Panc1 (cell line): ENCODE data around the gene PPARG. TPM values are rescaled to one million over a fixed set of nuclear protein-coding genes. Genes with fewer than 3 reads are reported as not detected.
A peak's percentile ranks its signal among the peaks of the same experiment; 100 is the strongest.

Experiments used
- ATAC-seq: fragments of 200-7000 bp; cut with Tn5 transposase; 2 replicates; pipeline ENCODE4 v1.9.1; 2020; ENCODE audit warnings: mild to moderate bottlenecking, moderate library complexity
- BruUV-seq: library from RNA; stranded (reverse); fragments of 400-500 nt; replicated peaks from 2 replicates; lab custom pipeline; 2021; lab: Mats Ljungman, UMichigan
- CTCF ChIA-PET: fragments of 300-600 bp; sonication (Branson Sonifier 250); formaldehyde crosslinking; loops from one replicate; lab custom pipeline; 2022; ENCODE audit warnings: antibody characterized with exemption; lab: Charles Lee
- POLR2A ChIA-PET: fragments of 300-600 bp; sonication (Branson Sonifier 250); formaldehyde crosslinking; loops from one replicate; lab custom pipeline; 2022; ENCODE audit warnings: antibody characterized with exemption; lab: Charles Lee
- DNase-seq: peaks from one replicate; pipeline ENCODE4 v3.0.0-alpha.2; 2010; ENCODE audit warnings: low read depth, low spot score
- H3K27ac ChIP-seq: 2 replicates; pipeline ENCODE4 v1.5.1; 2011; ENCODE audit warnings: mild to moderate bottlenecking, low read length, inconsistent platforms
- H3K27me3 ChIP-seq: fragments of 200-500 bp; sonication (Bioruptor generic); 2 replicates; pipeline ENCODE4 v1.6.0; 2014; ENCODE audit warnings: low read length, inconsistent platforms; ENCODE audit not compliant: control insufficient read depth, insufficient read depth
- H3K36me3 ChIP-seq: fragments of 200-500 bp; sonication (Bioruptor generic); 2 replicates; pipeline ENCODE4 v1.5.1; 2014; ENCODE audit warnings: inconsistent platforms, mild to moderate bottlenecking, low read length, moderate library complexity; ENCODE audit not compliant: control insufficient read depth, insufficient read depth
- H3K4me1 ChIP-seq: 2 replicates; pipeline ENCODE4 v1.5.1; 2011; ENCODE audit warnings: inconsistent platforms, mild to moderate bottlenecking, low read length, moderate library complexity; ENCODE audit not compliant: control insufficient read depth, insufficient read depth
- H3K4me3 ChIP-seq, 2 experiments: 2 replicates each; pipeline ENCODE4 v1.5.1; 2011 to 2012; ENCODE audit warnings: low read depth in 2 of 2, low read length in 2 of 2, mild to moderate bottlenecking in 2 of 2, inconsistent platforms in 1 of 2, moderate library complexity in 1 of 2
- H3K9me3 ChIP-seq: fragments of 200-500 bp; sonication (Bioruptor generic); 2 replicates; pipeline ENCODE4 v1.5.1; 2014; ENCODE audit warnings: low read depth, mild to moderate bottlenecking, inconsistent platforms, low read length, moderate library complexity; ENCODE audit not compliant: control insufficient read depth, insufficient read depth
- POLR2AphosphoS5 ChIP-seq: IDR thresholded peaks from 2 replicates; pipeline ENCODE4 v1.6.1; 2012; ENCODE audit warnings: mild to moderate bottlenecking, low read depth, low read length, moderate library complexity
- SIN3A ChIP-seq: IDR thresholded peaks from 2 replicates; pipeline ENCODE4 v1.6.1; 2012; ENCODE audit warnings: low read depth, mild to moderate bottlenecking, low read length, moderate library complexity, borderline replicate concordance; ENCODE audit not compliant: insufficient read depth
- TCF7L2 ChIP-seq: IDR thresholded peaks from 2 replicates; pipeline ENCODE4 v1.6.1; 2011; ENCODE audit warnings: mild to moderate bottlenecking, low read depth, low read length, inconsistent platforms
- in situ Hi-C: cut with HindIII; loops from 2 replicates; pipeline ENCODE4 v1.10.0; 2016; ENCODE audit warnings: low sequenced_read_pairs, low pct_unique_long_range_greater_than_20kb
- intact Hi-C: fragments of 100-400 bp; cut with micrococcal nuclease; formaldehyde crosslinking; loops from one replicate; pipeline ENCODE4 v1.10.0; 2022; ENCODE audit not compliant: unreplicated experiment
- total RNA-seq: library from RNA; stranded (reverse); gene quantifications from one replicate; pipeline ENCODE4 v1.2.1, GENCODE V29; 2021; ENCODE audit not compliant: unreplicated experiment
- TF ChIP-seq, protein P1 (sequence below): fragments of 450-650 bp; IDR thresholded peaks from 2 replicates; pipeline ENCODE4 v1.5.1; 2017; ENCODE audit warnings: mild to moderate bottlenecking
- TF ChIP-seq, protein P2 (sequence below), 2 experiments: IDR thresholded peaks; 2 replicates each; pipeline ENCODE4 v1.6.1; 2011 to 2012; ENCODE audit warnings: low read depth in 2 of 2, control low read depth in 1 of 2, low read length in 1 of 2, mild to moderate bottlenecking in 1 of 2, moderate library complexity in 1 of 2; ENCODE audit not compliant: insufficient read depth in 1 of 2

Gene PPARG
- total RNA-seq, 1 experiment from 2014 or later = 88.1 TPM

DNA sequence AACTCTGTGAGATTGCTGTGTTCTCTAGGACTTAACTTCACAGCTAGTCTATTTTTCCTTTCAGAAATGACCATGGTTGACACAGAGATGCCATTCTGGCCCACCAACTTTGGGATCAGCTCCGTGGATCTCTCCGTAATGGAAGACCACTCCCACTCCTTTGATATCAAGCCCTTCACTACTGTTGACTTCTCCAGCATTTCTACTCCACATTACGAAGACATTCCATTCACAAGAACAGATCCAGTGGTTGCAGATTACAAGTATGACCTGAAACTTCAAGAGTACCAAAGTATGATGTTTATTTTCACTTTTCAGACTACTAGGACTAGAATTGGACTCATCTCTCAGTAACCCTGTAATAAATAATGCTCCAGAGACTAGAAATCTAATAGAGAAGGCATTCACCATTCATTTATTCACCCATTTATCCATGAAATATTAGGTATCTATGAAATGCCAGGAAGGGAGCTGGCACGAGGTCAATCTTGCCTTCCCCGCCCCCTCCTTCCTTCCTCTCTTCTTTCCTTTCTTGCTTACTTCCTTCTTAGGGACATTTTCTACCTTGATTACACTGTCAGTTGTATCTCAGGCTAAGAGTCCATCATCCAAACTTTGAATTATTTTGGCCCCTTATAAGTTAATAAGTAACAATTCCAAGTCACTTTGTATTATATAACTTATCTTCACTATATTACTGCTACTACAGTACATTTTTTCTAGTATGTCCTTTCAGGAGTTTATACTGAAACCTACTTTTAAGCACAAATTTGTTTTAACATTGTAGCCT, 91.0 kb downstream of the PPARG start:
- no TSS peak for BruUV-seq
- intact Hi-C loops (no loop called here), in situ Hi-C loops (no loop called here)
- CTCF ChIA-PET = no interaction called here
- DNase-seq (no peak), ATAC-seq (no peak)
- no peak overlapping the region for H3K4me3 ChIP-seq
- 0 out of 2 replicates have a peak overlapping the region, but pooled peaks have one; percentile 48 for H3K27ac ChIP-seq
- H3K4me1 ChIP-seq = peaks cover 10% of the 10 kb centered on the region
- POLR2A ChIA-PET = no interaction called here
- H3K27me3 ChIP-seq = no peaks in the 10 kb centered on the region
- H3K9me3 ChIP-seq = no peaks in the 10 kb centered on the region
- TF ChIP-seq TCF7L2 (no peak), POLR2AphosphoS5 (no peak), SIN3A (no peak)
- TF ChIP-seq, protein P1, sequence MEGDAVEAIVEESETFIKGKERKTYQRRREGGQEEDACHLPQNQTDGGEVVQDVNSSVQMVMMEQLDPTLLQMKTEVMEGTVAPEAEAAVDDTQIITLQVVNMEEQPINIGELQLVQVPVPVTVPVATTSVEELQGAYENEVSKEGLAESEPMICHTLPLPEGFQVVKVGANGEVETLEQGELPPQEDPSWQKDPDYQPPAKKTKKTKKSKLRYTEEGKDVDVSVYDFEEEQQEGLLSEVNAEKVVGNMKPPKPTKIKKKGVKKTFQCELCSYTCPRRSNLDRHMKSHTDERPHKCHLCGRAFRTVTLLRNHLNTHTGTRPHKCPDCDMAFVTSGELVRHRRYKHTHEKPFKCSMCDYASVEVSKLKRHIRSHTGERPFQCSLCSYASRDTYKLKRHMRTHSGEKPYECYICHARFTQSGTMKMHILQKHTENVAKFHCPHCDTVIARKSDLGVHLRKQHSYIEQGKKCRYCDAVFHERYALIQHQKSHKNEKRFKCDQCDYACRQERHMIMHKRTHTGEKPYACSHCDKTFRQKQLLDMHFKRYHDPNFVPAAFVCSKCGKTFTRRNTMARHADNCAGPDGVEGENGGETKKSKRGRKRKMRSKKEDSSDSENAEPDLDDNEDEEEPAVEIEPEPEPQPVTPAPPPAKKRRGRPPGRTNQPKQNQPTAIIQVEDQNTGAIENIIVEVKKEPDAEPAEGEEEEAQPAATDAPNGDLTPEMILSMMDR = no peak
- TF ChIP-seq, protein P2, sequence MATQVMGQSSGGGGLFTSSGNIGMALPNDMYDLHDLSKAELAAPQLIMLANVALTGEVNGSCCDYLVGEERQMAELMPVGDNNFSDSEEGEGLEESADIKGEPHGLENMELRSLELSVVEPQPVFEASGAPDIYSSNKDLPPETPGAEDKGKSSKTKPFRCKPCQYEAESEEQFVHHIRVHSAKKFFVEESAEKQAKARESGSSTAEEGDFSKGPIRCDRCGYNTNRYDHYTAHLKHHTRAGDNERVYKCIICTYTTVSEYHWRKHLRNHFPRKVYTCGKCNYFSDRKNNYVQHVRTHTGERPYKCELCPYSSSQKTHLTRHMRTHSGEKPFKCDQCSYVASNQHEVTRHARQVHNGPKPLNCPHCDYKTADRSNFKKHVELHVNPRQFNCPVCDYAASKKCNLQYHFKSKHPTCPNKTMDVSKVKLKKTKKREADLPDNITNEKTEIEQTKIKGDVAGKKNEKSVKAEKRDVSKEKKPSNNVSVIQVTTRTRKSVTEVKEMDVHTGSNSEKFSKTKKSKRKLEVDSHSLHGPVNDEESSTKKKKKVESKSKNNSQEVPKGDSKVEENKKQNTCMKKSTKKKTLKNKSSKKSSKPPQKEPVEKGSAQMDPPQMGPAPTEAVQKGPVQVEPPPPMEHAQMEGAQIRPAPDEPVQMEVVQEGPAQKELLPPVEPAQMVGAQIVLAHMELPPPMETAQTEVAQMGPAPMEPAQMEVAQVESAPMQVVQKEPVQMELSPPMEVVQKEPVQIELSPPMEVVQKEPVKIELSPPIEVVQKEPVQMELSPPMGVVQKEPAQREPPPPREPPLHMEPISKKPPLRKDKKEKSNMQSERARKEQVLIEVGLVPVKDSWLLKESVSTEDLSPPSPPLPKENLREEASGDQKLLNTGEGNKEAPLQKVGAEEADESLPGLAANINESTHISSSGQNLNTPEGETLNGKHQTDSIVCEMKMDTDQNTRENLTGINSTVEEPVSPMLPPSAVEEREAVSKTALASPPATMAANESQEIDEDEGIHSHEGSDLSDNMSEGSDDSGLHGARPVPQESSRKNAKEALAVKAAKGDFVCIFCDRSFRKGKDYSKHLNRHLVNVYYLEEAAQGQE (IDR thresholded peaks at IDR 0.05; ENCODE audit: insufficient read depth in 1 of 2, low read depth in 2 of 2, low read length in 1 of 2) = no peak
- peaks cover 12% of the 10 kb centered on the region; the same call in 1 of the 2 replicates for H3K36me3 ChIP-seq

DNA sequence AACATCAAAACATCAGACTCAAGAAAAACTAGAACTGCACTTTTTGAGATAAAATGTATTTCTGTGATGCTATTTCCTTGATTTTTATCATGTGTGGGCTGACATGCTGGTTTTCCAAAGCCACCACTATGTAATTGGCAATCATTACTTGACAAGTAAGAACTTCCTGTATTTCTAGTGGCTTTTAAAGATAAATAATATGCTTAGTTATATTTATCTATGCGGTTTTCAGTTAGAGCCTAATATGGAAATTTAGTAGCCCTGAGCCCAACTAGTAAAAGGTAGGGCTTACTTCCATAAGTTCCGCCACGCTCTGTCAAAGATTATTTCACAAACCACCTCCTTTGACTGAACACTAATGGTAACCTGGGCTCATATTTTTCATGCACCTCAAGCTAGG, 91.6 kb downstream of the PPARG start:
- intact Hi-C loops = no loop called here
- BruUV-seq = no TSS peak
- H3K4me1 ChIP-seq = peaks cover 12% of the 10 kb centered on the region; the same call in 1 of the 2 replicates
- TF ChIP-seq, protein P2 (IDR thresholded peaks at IDR 0.05; ENCODE audit: insufficient read depth in 1 of 2, low read depth in 2 of 2, low read length in 1 of 2) = no peak
- TF ChIP-seq POLR2AphosphoS5 = no peak
- TF ChIP-seq TCF7L2 = no peak
- no peak for TF ChIP-seq SIN3A
- TF ChIP-seq, protein P1 = no peak
- H3K27me3 ChIP-seq = no peaks in the 10 kb centered on the region
- DNase-seq (no peak), ATAC-seq (no peak)
- no peak overlapping the region for H3K4me3 ChIP-seq
- no peaks in the 10 kb centered on the region for H3K9me3 ChIP-seq
- H3K36me3 ChIP-seq = peaks cover 12% of the 10 kb centered on the region; the same call in 1 of the 2 replicates
- no peak overlapping the region for H3K27ac ChIP-seq
- in situ Hi-C loops = no loop called here
- CTCF ChIA-PET = no interaction called here
- POLR2A ChIA-PET = no interaction called here
